HCT116 (cell line): ENCODE data around the gene OR10G7. TPM values are rescaled to one million over a fixed set of nuclear protein-coding genes. Genes with fewer than 3 reads are reported as not detected.
A peak's percentile ranks its signal among the peaks of the same experiment; 100 is the strongest.

Experiments used
- ATAC-seq: fragments of 200-7000 bp; cut with Tn5 transposase; 2 replicates; pipeline ENCODE4 v1.9.1; 2020; ENCODE audit warnings: mild to moderate bottlenecking, moderate library complexity
- BruUV-seq: library from RNA; stranded (reverse); fragments of 400-500 nt; replicated peaks from 2 replicates; lab custom pipeline; 2021; lab: Mats Ljungman, UMichigan
- CTCF ChIA-PET: fragments of 300-600 bp; sonication (Branson Sonifier 250); formaldehyde crosslinking; loops from one replicate; lab custom pipeline; 2021; ENCODE audit warnings: antibody characterized with exemption; lab: Charles Lee
- POLR2A ChIA-PET: fragments of 300-600, 350-600 bp; sonication (Branson Sonifier 250); formaldehyde crosslinking; loops from one replicate; lab custom pipeline; 2021; ENCODE audit warnings: antibody characterized with exemption; lab: Charles Lee
- RAD21 ChIA-PET, 2 experiments: fragments of 300-600 bp; sonication (Branson Sonifier 250); formaldehyde crosslinking; loops; one replicate each; lab custom pipeline; 2023; ENCODE audit warnings: low total read pairs in 2 of 2; ENCODE audit not compliant: uncharacterized antibody in 2 of 2, unreplicated experiment in 2 of 2, low non-redundant PET in 1 of 2; lab: Charles Lee
- DNase-seq: peaks from one replicate; pipeline ENCODE4 v3.0.0-alpha.2; 2010; ENCODE audit warnings: low read depth, low spot score
- H2AFZ ChIP-seq: fragments of 200-600 bp; shearing (Covaris generic), sonication (generic); 2 replicates; pipeline ENCODE4 v1.6.1; 2017; ENCODE audit warnings: low read depth, mixed run types, mixed read lengths, antibody characterized with exemption, low read length; ENCODE audit not compliant: poor library complexity, severe bottlenecking
- H3K27ac ChIP-seq: 2 replicates; pipeline ENCODE4 v1.5.1; 2012; ENCODE audit warnings: low read depth, low read length
- H3K27me3 ChIP-seq: fragments of 200-600 bp; sonication (generic); 2 replicates; pipeline ENCODE4 v1.6.1; 2016; ENCODE audit warnings: mixed run types, low read length, mixed read lengths; ENCODE audit not compliant: insufficient read depth
- H3K36me3 ChIP-seq, 2 experiments: fragments of 200-500 bp in 1 of 2; fragments of 200-600 bp in 1 of 2; sonication (Bioruptor generic) in 1 of 2; sonication (generic) in 1 of 2; 2 replicates each; pipeline versions ENCODE4 v1.5.1 to v1.6.1; 2014 to 2016; ENCODE audit warnings: low read length in 2 of 2, inconsistent platforms in 1 of 2, mixed read lengths in 1 of 2, mixed run types in 1 of 2; ENCODE audit not compliant: insufficient read depth in 2 of 2, control insufficient read depth in 1 of 2
- H3K4me1 ChIP-seq, 2 experiments: fragments of 200-600 bp in 1 of 2; sonication (generic) in 1 of 2; 2 replicates each; pipeline versions ENCODE4 v1.5.1 to v1.6.1; 2012 to 2017; ENCODE audit warnings: low read length in 2 of 2, inconsistent platforms in 1 of 2, mild to moderate bottlenecking in 1 of 2, mixed read lengths in 1 of 2, mixed run types in 1 of 2, moderate library complexity in 1 of 2; ENCODE audit not compliant: insufficient read depth in 2 of 2, control insufficient read depth in 1 of 2
- H3K4me2 ChIP-seq: fragments of 200-600 bp; sonication (generic); 2 replicates; pipeline ENCODE4 v1.6.1; 2017; ENCODE audit warnings: mixed run types, low read length, mixed read lengths
- H3K4me3 ChIP-seq, 2 experiments: fragments of 200-600 bp in 1 of 2; sonication (generic) in 1 of 2; replicated peaks in 1 of 2; 2 replicates each; pipeline ENCODE4 v1.5.1; 2011 to 2016; ENCODE audit warnings: low read length in 2 of 2, control low read depth in 1 of 2, low read depth in 1 of 2, mild to moderate bottlenecking in 1 of 2, mixed read lengths in 1 of 2, mixed run types in 1 of 2
- H3K79me2 ChIP-seq: fragments of 200-600 bp; sonication (generic); 2 replicates; pipeline ENCODE4 v1.6.1; 2017; ENCODE audit warnings: mild to moderate bottlenecking, mixed run types, low read length, moderate library complexity, mixed read lengths; ENCODE audit not compliant: insufficient read depth
- H3K9ac ChIP-seq: fragments of 200-600 bp; sonication (generic); 2 replicates; pipeline ENCODE4 v1.6.1; 2016; ENCODE audit warnings: low read length, mixed read lengths
- H3K9me2 ChIP-seq: fragments of 200-600 bp; sonication (generic), shearing (Covaris generic); 2 replicates; pipeline ENCODE4 v1.6.1; 2017; ENCODE audit warnings: mixed run types, mild to moderate bottlenecking, moderate library complexity; ENCODE audit not compliant: insufficient read depth
- H3K9me3 ChIP-seq, 2 experiments: fragments of 200-500 bp in 1 of 2; fragments of 200-600 bp in 1 of 2; sonication (Bioruptor generic) in 1 of 2; sonication (generic) in 1 of 2; 2 replicates each; pipeline ENCODE4 v1.6.1; 2014 to 2017; ENCODE audit warnings: low read length in 2 of 2, mixed read lengths in 2 of 2, inconsistent platforms in 1 of 2, low read depth in 1 of 2, mild to moderate bottlenecking in 1 of 2, mixed run types in 1 of 2, moderate library complexity in 1 of 2; ENCODE audit not compliant: control insufficient read depth in 1 of 2, insufficient read depth in 1 of 2
- H4K20me1 ChIP-seq: fragments of 200-600 bp; sonication (generic), shearing (Covaris generic); 2 replicates; pipeline ENCODE4 v1.6.1; 2017; ENCODE audit warnings: mixed run types, mild to moderate bottlenecking, moderate library complexity; ENCODE audit not compliant: insufficient read depth
- CTCF ChIP-seq, 3 experiments: fragments of 200-600 bp in 1 of 3; sonication (generic) in 1 of 3; IDR thresholded peaks in 2 of 3; conservative IDR thresholded peaks in 1 of 3; 2 replicates each; pipeline ENCODE4 v1.5.1; 2012 to 2017; ENCODE audit warnings: low read depth in 2 of 3, low read length in 2 of 3, antibody characterized with exemption in 1 of 3, borderline replicate concordance in 1 of 3, control low read depth in 1 of 3, mild to moderate bottlenecking in 1 of 3, mixed read lengths in 1 of 3, mixed run types in 1 of 3, moderate library complexity in 1 of 3; ENCODE audit not compliant: insufficient read depth in 1 of 3
- EGR1 ChIP-seq: IDR thresholded peaks from 2 replicates; pipeline ENCODE4 v1.6.1; 2012; ENCODE audit warnings: low read depth
- EZH2 ChIP-seq: fragments of 200-600 bp; sonication (generic); IDR thresholded peaks from 2 replicates; pipeline ENCODE4 v1.6.1; 2017; ENCODE audit warnings: antibody characterized with exemption, mixed run types
- EZH2phosphoT487 ChIP-seq: fragments of 200-600 bp; IDR thresholded peaks from 2 replicates; pipeline ENCODE4 v1.6.1; 2018; ENCODE audit warnings: antibody characterized with exemption, borderline replicate concordance
- POLR2A ChIP-seq: IDR thresholded peaks from 2 replicates; pipeline ENCODE4 v1.7.0; 2011; ENCODE audit warnings: borderline replicate concordance; ENCODE audit not compliant: insufficient read depth, insufficient read length; ENCODE audit errors: extremely low read depth
- RAD21 ChIP-seq: IDR thresholded peaks from 2 replicates; pipeline ENCODE4 v1.6.1; 2012; ENCODE audit warnings: low read depth, mild to moderate bottlenecking
- YY1 ChIP-seq: IDR thresholded peaks from 2 replicates; pipeline ENCODE4 v1.6.1; 2011; ENCODE audit warnings: low read length, low read depth, moderate library complexity, mild to moderate bottlenecking; ENCODE audit not compliant: insufficient replicate concordance; ENCODE audit errors: extremely low read depth
- intact Hi-C: fragments of 100-400 bp; cut with micrococcal nuclease; formaldehyde crosslinking; loops from 2 replicates; pipeline ENCODE4 v1.10.0; 2022
- total RNA-seq: library from RNA; stranded (reverse); gene quantifications from one replicate; pipeline ENCODE4 v1.2.1, GENCODE V29; 2021; ENCODE audit not compliant: unreplicated experiment

Gene OR10G7
- total RNA-seq, 1 experiment from 2014 or later = not detected

GRCh38 chr11:124071623-124071948 is 30.5 kb upstream of the OR10G7 start (continued):
- TF ChIP-seq EGR1 (no peak), EZH2phosphoT487 (no peak), YY1 (no peak), EZH2 (no peak)

GRCh38 chr11:124070915-124071622 is 29.9 kb upstream of the OR10G7 start:
- H4K20me1 ChIP-seq = no peaks in the 10 kb centered on the region
- peaks cover 27% of the 10 kb centered on the region for H3K27me3 ChIP-seq
- H3K9me3 ChIP-seq = no peaks in the 10 kb centered on the region
- no peak overlapping the region for H3K4me2 ChIP-seq
- peaks cover 0 to 5% of the 10 kb centered on the region in 2 experiments; a peak in 2 of 4 replicates for H3K4me1 ChIP-seq
- TF ChIP-seq POLR2A = no peak
- peak; percentile 71 for TF ChIP-seq RAD21
- peak; percentile 64 to 79 (median 65); a peak in 5 of 6 replicates for TF ChIP-seq CTCF (IDR thresholded peaks at IDR 0.05 in 2 of 3, conservative IDR thresholded peaks at IDR 0.05 in 1 of 3; ENCODE audit: borderline replicate concordance in 1 of 3, insufficient read depth in 1 of 3, low read depth in 2 of 3, low read length in 2 of 3)
- ATAC-seq = peak; percentile 50; the same call in 1 of the 2 replicates
- H3K9me2 ChIP-seq = no peaks in the 10 kb centered on the region
- no peaks in the 10 kb centered on the region for H3K79me2 ChIP-seq
- intact Hi-C loops = loop anchor here (1.0 to 5.0 kb wide), 3 partner anchors 124 to 516 kb away; no protein-coding TSS in a partner anchor
- no TSS peak for BruUV-seq
- H3K9ac ChIP-seq = no peak overlapping the region
- peak; percentile 63 for DNase-seq
- no peak overlapping the region for H3K27ac ChIP-seq
- H3K36me3 ChIP-seq = no peaks in the 10 kb centered on the region
- H3K4me3 ChIP-seq = no peak overlapping the region
- ChIA-PET CTCF (interaction anchor here (0.6 to 2.3 kb wide), 15 partner anchors 9 to 337 kb away, joined by 3 to 26 read pairs (median 6); partner anchors contain the start of gene VWA5A), POLR2A (no interaction called here), RAD21 (interaction anchor here in 1 of 2 experiments (1.4 kb wide), 1 partner anchor 124 kb away, joined by 7 read pairs; no protein-coding TSS in a partner anchor)
- peak overlapping the region; percentile 82 for H2AFZ ChIP-seq
